ENCODE measurements around the gene LEPROT.

DNA sequence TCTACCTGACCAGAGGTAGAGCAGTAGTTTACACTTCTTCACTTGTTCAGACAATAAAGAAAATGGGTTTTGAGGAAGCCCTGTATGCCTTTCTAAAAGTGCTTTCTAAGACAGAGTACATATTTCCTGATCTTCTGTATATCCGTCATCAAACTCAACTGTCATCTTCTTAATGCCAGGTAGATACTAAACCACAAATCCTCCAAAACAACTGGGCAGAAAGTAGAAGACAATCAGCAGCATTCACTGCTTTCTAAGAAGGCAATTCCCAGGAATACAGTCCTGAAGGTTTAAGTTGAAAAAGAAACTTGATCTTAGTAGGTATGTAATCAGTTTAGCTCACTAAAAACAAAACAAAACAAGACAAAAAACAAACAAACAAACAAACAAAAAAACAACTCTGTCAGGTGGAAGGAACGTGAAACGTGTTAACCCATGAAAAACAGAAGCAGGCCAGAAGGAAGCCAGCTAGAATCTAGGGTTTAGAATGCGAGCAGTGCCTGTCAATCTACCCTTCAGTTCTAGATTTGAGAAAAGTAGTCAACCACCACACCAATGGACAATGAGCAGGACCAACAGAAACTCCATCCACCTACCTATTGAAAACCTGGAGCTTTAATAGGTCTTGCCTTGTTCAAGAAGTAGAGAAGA lies 59.2 kb downstream of the LEPROT start:
- TF ChIP-seq, protein P1, sequence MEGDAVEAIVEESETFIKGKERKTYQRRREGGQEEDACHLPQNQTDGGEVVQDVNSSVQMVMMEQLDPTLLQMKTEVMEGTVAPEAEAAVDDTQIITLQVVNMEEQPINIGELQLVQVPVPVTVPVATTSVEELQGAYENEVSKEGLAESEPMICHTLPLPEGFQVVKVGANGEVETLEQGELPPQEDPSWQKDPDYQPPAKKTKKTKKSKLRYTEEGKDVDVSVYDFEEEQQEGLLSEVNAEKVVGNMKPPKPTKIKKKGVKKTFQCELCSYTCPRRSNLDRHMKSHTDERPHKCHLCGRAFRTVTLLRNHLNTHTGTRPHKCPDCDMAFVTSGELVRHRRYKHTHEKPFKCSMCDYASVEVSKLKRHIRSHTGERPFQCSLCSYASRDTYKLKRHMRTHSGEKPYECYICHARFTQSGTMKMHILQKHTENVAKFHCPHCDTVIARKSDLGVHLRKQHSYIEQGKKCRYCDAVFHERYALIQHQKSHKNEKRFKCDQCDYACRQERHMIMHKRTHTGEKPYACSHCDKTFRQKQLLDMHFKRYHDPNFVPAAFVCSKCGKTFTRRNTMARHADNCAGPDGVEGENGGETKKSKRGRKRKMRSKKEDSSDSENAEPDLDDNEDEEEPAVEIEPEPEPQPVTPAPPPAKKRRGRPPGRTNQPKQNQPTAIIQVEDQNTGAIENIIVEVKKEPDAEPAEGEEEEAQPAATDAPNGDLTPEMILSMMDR (IDR thresholded peaks at IDR 0.05; ENCODE audit: borderline replicate concordance, extremely low read depth, low read length, poor library complexity, severe bottlenecking) = no peak
- no peak for TF ChIP-seq EZH2 (IDR thresholded peaks at IDR 0.05; ENCODE audit: borderline replicate concordance, low read depth, low read length, severe bottlenecking)

Data from DND-41 (cell line).